HTERT RPE-1 (cell line): Measurements from ENCODE around the gene PKP4.

Experiments used
- in situ Hi-C: fragments of 300-500 bp; cut with MboI; formaldehyde crosslinking; loops from 4 replicates; pipeline ENCODE4 v1.14.3; 2020; ENCODE audit warnings: low sequenced_read_pairs

Gene PKP4

GRCh38 chr2:158730621-158731140, 273.9 kb downstream of the PKP4 start:
- in situ Hi-C loops, result no loop called here

- in situ Hi-C loops, result no loop called here
These were observed 274.6 kb downstream of the PKP4 start for GRCh38 chr2:158731386-158731785.
